ENCODE measurements around the gene FOXF1.

FOXF1 gene

GRCh38 chr16:86554599-86554916, 44.2 kb downstream of the FOXF1 start:
- DNase-seq (ENCODE audit: low spot score), result no peak
- no peak for TF ChIP-seq CTCF (IDR thresholded peaks at IDR 0.05; ENCODE audit: extremely low read depth, insufficient read depth, missing control alignments)
- in situ Hi-C loops (cut with MboI; ENCODE audit: low pct_unique_long_range_greater_than_20kb, low sequenced_read_pairs, unreplicated experiment), result no loop called here

GRCh38 chr16:86554917-86555703, 44.8 kb downstream of the FOXF1 start, which contains the start of gene MTHFSD:
Gene MTHFSD, minus strand, starts transcription at chr16:86555235. Its CDS starts 51 bp downstream, at chr16:86555184.
- TF ChIP-seq CTCF (IDR thresholded peaks at IDR 0.05; ENCODE audit: extremely low read depth, insufficient read depth, missing control alignments), result no peak
- DNase-seq (ENCODE audit: low spot score), result peak; percentile 98
- in situ Hi-C loops (cut with MboI; ENCODE audit: low pct_unique_long_range_greater_than_20kb, low sequenced_read_pairs, unreplicated experiment), result no loop called here

GRCh38 chr16:86555704-86556075, 45.4 kb downstream of the FOXF1 start:
- in situ Hi-C loops (cut with MboI; ENCODE audit: low pct_unique_long_range_greater_than_20kb, low sequenced_read_pairs, unreplicated experiment), result no loop called here
- no peak for DNase-seq (ENCODE audit: low spot score)
- TF ChIP-seq CTCF (IDR thresholded peaks at IDR 0.05; ENCODE audit: extremely low read depth, insufficient read depth, missing control alignments), result no peak

GRCh38 chr16:86556576-86556975, 46.2 kb downstream of the FOXF1 start:
- no peak for DNase-seq (ENCODE audit: low spot score)
- no peak for TF ChIP-seq CTCF (IDR thresholded peaks at IDR 0.05; ENCODE audit: extremely low read depth, insufficient read depth, missing control alignments)
- in situ Hi-C loops (cut with MboI; ENCODE audit: low pct_unique_long_range_greater_than_20kb, low sequenced_read_pairs, unreplicated experiment), result no loop called here

GRCh38 chr16:86557587-86557986, 47.3 kb downstream of the FOXF1 start:
- in situ Hi-C loops (cut with MboI; ENCODE audit: low pct_unique_long_range_greater_than_20kb, low sequenced_read_pairs, unreplicated experiment), result no loop called here
- no peak for DNase-seq (ENCODE audit: low spot score)
- no peak for TF ChIP-seq CTCF (IDR thresholded peaks at IDR 0.05; ENCODE audit: extremely low read depth, insufficient read depth, missing control alignments)

GRCh38 chr16:86558355-86559193, 48.2 kb downstream of the FOXF1 start:
- no peak for DNase-seq (ENCODE audit: low spot score)
- TF ChIP-seq CTCF (IDR thresholded peaks at IDR 0.05; ENCODE audit: extremely low read depth, insufficient read depth, missing control alignments), result no peak
- in situ Hi-C loops (cut with MboI; ENCODE audit: low pct_unique_long_range_greater_than_20kb, low sequenced_read_pairs, unreplicated experiment), result no loop called here

Measured in GM13977 (cell line).